ENCODE data around the gene CD33. TPM values are rescaled to one million over a fixed set of nuclear protein-coding genes. Genes with fewer than 3 reads are reported as not detected.

The CD33 gene
- total and polyA plus RNA-seq, 4 donors = 2.9 to 3.9 (median 2.9) TPM

DNA sequence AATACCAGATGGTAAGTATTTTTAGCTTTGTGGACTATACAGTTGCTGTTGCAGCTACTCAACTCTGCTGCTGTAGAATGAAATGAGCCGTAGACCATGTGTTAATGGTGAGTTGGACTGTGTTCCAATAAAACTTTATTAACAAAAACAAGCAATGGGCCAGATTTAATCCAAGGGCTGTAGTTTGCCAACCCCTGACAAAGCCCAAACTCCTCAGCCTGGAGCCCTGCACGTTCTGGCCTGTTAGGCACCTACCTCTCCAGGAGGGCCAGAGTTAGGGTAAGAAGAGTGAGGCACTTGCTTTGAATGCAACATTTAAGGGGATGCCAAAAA, 36.7 kb upstream of the CD33 start:
- no peaks in the 10 kb centered on the region for H3K4me1 ChIP-seq (ENCODE audit: control insufficient read depth, insufficient read depth, low read length)
- no peak for DNase-seq (ENCODE audit: low read depth in 4 of 6, low spot score in 6 of 6)
- no peak overlapping the region for H3K27ac ChIP-seq (ENCODE audit: low read depth, low read length)
- no peak overlapping the region for H3K4me3 ChIP-seq (ENCODE audit: low read depth, low read length)
- H3K9me3 ChIP-seq (ENCODE audit: control insufficient read depth, insufficient read depth, low read length) = no peaks in the 10 kb centered on the region
- WGBS (ENCODE audit: insufficient coverage) = no CpG with 5 or more reads among the region's 2 CpGs
- no peaks in the 10 kb centered on the region for H3K27me3 ChIP-seq (ENCODE audit: control insufficient read depth, insufficient read depth, low read length)
- H3K36me3 ChIP-seq (ENCODE audit: control insufficient read depth, insufficient read depth, low read length) = no peaks in the 10 kb centered on the region

DNA sequence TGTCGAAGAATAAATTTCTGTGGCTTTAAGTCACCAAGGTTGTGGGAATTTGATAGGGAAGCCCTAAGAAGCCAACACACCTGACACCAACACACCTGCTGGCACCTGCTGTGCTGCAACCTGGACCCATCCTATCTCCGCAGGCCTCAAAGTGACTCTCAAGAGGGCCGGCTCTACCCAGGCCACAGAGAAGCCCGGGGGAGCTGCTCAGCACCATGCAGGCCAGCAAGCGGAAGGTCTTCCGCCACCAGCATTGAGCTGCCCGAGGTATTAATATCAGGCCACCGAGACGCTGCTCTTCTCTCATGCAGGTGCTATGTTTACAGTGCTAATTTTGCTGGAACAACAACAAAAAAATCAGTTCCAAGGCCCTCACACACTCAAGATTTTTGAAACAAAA, 32.2 kb upstream of the CD33 start:
- no peak overlapping the region for H3K27ac ChIP-seq (ENCODE audit: low read depth, low read length)
- H3K27me3 ChIP-seq (ENCODE audit: control insufficient read depth, insufficient read depth, low read length) = no peaks in the 10 kb centered on the region
- no peaks in the 10 kb centered on the region for H3K9me3 ChIP-seq (ENCODE audit: control insufficient read depth, insufficient read depth, low read length)
- H3K4me3 ChIP-seq (ENCODE audit: low read depth, low read length) = no peak overlapping the region
- no peak for DNase-seq (ENCODE audit: low read depth in 4 of 6, low spot score in 6 of 6)
- WGBS (ENCODE audit: insufficient coverage) = 82% methylated on average over 8 of the region's 9 CpGs
- no peaks in the 10 kb centered on the region for H3K4me1 ChIP-seq (ENCODE audit: control insufficient read depth, insufficient read depth, low read length)
- H3K36me3 ChIP-seq (ENCODE audit: control insufficient read depth, insufficient read depth, low read length) = no peaks in the 10 kb centered on the region

DNA sequence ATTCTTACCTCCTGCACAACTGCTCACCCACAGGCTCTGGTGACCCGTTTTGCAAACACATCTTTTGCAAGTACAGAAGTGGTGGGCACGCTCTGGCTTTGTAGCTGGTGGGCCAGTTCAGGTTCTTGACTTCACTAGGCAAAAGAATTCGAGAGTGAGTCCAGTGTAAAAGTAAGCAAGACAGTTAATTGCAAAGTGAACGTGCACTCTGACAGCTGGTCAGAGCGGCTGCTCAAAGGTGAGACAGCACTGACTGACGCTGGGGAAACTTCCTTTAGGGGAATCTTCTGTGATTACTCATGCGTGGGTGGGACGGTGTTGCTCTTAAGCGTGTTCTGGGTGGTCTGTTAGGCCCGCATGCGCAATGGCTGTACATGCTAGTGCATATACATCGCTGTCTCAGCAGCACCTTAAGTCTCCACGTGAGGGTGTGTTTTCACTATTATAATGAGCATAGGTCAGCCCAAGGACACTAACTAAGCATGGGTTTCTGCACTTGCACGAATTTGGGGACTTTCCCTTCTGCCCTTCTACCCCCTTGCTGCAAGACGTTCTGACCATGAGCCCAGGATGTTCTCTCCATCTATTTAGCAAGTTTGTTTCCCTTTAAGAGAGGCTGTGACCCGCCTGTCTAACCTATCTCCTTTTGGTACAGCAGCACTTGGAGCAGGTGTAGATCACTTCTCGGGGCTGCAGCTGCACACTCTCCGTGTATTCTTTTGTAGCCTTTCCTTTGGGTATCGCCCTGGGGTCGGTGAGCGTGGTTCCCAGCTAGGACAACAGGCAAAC, 30.2 kb upstream of the CD33 start:
- no peak for DNase-seq (ENCODE audit: low read depth in 4 of 6, low spot score in 6 of 6)
- Histone ChIP-seq H3K9me3 (ENCODE audit: control insufficient read depth, insufficient read depth, low read length) (no peaks in the 10 kb centered on the region), H3K4me3 (ENCODE audit: low read depth, low read length) (no peak overlapping the region), H3K36me3 (ENCODE audit: control insufficient read depth, insufficient read depth, low read length) (no peaks in the 10 kb centered on the region), H3K27ac (ENCODE audit: low read depth, low read length) (no peak overlapping the region), H3K4me1 (ENCODE audit: control insufficient read depth, insufficient read depth, low read length) (no peaks in the 10 kb centered on the region), H3K27me3 (ENCODE audit: control insufficient read depth, insufficient read depth, low read length) (no peaks in the 10 kb centered on the region)
- WGBS (ENCODE audit: insufficient coverage) = 76% methylated on average over 13 of the region's 21 CpGs

DNA sequence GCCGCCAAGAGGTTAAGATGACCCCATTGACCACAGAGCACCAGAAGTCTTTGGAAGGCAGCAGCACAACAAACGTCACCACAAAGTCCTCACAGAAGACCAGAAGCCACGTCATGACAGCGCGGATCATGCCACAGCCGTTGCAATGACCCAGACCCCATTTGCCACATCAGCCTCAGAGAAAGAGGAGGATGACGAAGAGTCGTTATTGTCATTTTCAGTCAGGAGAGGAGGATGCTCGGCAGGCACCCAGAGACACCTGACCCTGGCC, 29.6 kb upstream of the CD33 start:
- DNase-seq (ENCODE audit: low read depth in 4 of 6, low spot score in 6 of 6) = no peak
- no peaks in the 10 kb centered on the region for H3K4me1 ChIP-seq (ENCODE audit: control insufficient read depth, insufficient read depth, low read length)
- no peak overlapping the region for H3K27ac ChIP-seq (ENCODE audit: low read depth, low read length)
- H3K27me3 ChIP-seq (ENCODE audit: control insufficient read depth, insufficient read depth, low read length) = no peaks in the 10 kb centered on the region
- WGBS (ENCODE audit: insufficient coverage) = 92% methylated on average over 9 of the region's 9 CpGs
- no peaks in the 10 kb centered on the region for H3K36me3 ChIP-seq (ENCODE audit: control insufficient read depth, insufficient read depth, low read length)
- H3K4me3 ChIP-seq (ENCODE audit: low read depth, low read length) = no peak overlapping the region
- H3K9me3 ChIP-seq (ENCODE audit: control insufficient read depth, insufficient read depth, low read length) = no peaks in the 10 kb centered on the region

DNA sequence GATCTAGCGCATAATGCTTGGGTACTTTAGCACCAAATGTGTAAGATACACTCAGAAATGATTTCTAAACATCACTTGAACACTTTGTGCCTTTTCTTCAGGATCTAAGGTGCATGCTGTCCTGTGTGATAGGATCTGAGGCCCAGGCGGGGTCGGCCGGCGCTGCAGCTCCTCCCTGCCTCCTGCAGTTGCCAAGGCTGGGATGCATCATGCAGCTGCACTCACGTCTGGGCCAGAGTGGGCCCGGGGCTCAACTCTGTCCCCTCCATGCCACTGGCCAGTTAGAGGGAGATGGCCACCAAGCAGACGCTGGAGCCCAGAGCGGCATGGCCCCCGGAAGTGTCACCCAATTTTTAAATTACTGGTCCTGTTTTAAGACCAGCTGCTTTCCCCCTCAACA, 29.3 kb upstream of the CD33 start:
- Histone ChIP-seq H3K36me3 (ENCODE audit: control insufficient read depth, insufficient read depth, low read length) (no peaks in the 10 kb centered on the region), H3K4me3 (ENCODE audit: low read depth, low read length) (no peak overlapping the region), H3K27me3 (ENCODE audit: control insufficient read depth, insufficient read depth, low read length) (no peaks in the 10 kb centered on the region), H3K4me1 (ENCODE audit: control insufficient read depth, insufficient read depth, low read length) (no peaks in the 10 kb centered on the region), H3K9me3 (ENCODE audit: control insufficient read depth, insufficient read depth, low read length) (no peaks in the 10 kb centered on the region), H3K27ac (ENCODE audit: low read depth, low read length) (no peak overlapping the region)
- DNase-seq (ENCODE audit: low read depth in 4 of 6, low spot score in 6 of 6) = no peak
- 93% methylated on average over 9 of the region's 10 CpGs for WGBS (ENCODE audit: insufficient coverage)

DNA sequence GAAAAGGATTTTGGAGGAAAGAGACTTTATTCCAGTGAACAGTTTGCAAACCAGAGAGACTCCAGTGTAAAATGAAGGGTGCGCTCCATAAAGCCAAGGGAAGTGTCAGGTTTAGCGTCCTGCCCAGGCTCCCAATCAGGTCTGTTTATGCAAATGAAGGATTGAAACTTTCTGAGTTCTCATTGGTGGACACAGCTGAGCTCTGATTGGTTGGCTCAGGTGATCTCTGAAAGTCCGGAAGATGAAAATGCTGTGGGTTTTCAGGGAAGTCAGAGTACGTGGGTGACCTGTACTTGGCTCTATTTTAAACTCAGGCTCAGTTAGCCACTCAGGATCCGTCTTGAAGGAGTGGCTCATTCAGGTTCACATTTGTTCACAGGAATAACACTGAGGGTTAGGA, 28.7 kb upstream of the CD33 start:
- Histone ChIP-seq H3K27me3 (ENCODE audit: control insufficient read depth, insufficient read depth, low read length) (no peaks in the 10 kb centered on the region), H3K4me3 (ENCODE audit: low read depth, low read length) (no peak overlapping the region), H3K4me1 (ENCODE audit: control insufficient read depth, insufficient read depth, low read length) (no peaks in the 10 kb centered on the region), H3K9me3 (ENCODE audit: control insufficient read depth, insufficient read depth, low read length) (no peaks in the 10 kb centered on the region), H3K36me3 (ENCODE audit: control insufficient read depth, insufficient read depth, low read length) (no peaks in the 10 kb centered on the region), H3K27ac (ENCODE audit: low read depth, low read length) (no peak overlapping the region)
- no peak for DNase-seq (ENCODE audit: low read depth in 4 of 6, low spot score in 6 of 6)
- WGBS (ENCODE audit: insufficient coverage) = 83% methylated on average over 4 of the region's 5 CpGs

DNA sequence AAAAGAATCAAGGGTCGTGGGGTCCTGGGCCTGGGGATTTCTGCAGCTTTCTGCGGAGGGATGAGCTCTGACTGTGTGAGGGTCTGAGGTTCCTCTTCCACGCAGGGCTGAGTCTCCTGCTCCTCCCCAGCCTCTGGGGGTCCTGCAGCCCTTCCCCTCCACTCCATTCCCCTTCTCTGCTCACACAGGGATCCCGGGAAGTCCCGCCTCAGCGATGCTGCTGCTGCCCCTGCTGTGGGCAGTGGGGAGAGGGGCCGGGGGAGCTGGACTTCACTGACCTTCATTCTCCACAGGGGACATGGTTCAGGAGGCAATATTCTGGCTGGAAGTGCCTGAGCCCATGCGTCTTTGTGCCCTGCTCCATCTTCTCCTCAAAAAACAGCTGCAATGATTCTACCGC, 26.2 kb upstream of the CD33 start:
- 78% methylated on average over 7 of the region's 9 CpGs for WGBS (ENCODE audit: insufficient coverage)
- no peaks in the 10 kb centered on the region for H3K27me3 ChIP-seq (ENCODE audit: control insufficient read depth, insufficient read depth, low read length)

DNA sequence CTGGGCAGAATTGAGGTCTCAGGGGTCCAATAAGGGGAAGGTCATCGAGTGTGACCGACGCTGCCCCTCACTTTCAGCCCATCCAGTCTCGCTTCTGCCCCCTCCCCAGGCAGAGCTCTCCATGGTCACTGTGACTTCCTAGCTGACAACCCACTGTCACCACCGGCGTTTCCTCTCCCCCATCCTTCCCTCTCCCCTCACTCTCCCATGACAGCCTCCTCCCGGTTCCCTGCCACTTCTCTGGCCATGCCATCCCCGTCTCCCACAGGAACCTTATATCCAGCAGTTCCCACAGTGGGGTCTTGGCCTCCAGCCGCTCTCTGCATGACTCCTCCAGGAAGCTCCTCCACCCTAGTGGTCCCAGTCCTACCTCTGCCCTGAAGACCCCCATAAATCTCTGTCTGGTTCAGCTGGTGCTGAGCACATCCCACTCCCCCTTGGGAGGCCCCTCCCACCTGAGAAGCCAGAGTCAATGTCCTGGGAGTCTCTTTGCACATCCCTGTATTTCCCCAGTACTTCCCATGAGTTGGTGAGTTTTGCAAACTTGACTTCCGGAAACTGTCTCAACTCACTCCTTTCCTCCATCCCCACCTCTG, 24.7 kb upstream of the CD33 start:
- Histone ChIP-seq H3K27me3 (ENCODE audit: control insufficient read depth, insufficient read depth, low read length) (no peaks in the 10 kb centered on the region), H3K27ac (ENCODE audit: low read depth, low read length) (no peak overlapping the region), H3K4me3 (ENCODE audit: low read depth, low read length) (no peak overlapping the region), H3K9me3 (ENCODE audit: control insufficient read depth, insufficient read depth, low read length) (no peaks in the 10 kb centered on the region), H3K4me1 (ENCODE audit: control insufficient read depth, insufficient read depth, low read length) (no peaks in the 10 kb centered on the region), H3K36me3 (ENCODE audit: control insufficient read depth, insufficient read depth, low read length) (no peaks in the 10 kb centered on the region)
- DNase-seq (ENCODE audit: low read depth in 4 of 6, low spot score in 6 of 6) = no peak
- WGBS (ENCODE audit: insufficient coverage) = 70% methylated on average over 8 of the region's 10 CpGs

More for the DNA sequence above, 26.2 kb upstream of the CD33 start:
- H3K4me1 ChIP-seq (ENCODE audit: control insufficient read depth, insufficient read depth, low read length) = no peaks in the 10 kb centered on the region
- no peaks in the 10 kb centered on the region for H3K36me3 ChIP-seq (ENCODE audit: control insufficient read depth, insufficient read depth, low read length)
- no peak overlapping the region for H3K27ac ChIP-seq (ENCODE audit: low read depth, low read length)
- H3K4me3 ChIP-seq (ENCODE audit: low read depth, low read length) = no peak overlapping the region
- no peak for DNase-seq (ENCODE audit: low read depth in 4 of 6, low spot score in 6 of 6)
- no peaks in the 10 kb centered on the region for H3K9me3 ChIP-seq (ENCODE audit: control insufficient read depth, insufficient read depth, low read length)

DNA sequence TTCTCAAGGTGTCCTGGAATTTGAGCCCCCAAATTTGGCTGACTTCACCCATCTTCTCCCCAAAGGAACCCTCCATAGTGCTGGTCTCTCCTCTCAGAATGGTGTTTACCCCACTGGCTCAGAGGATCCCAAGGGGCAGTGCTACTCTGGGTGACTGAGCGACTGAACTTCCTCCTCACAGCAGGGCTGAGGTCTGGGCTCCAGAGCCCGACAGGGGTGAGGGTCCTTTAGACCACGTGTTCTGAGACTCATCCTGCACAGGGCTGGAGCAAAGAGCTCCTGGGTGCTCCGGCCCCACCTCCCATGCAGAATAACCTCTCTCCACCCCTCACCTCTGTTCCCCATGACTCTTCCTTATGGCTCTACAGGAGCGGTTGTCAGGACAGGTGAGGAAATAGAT, 23.2 kb upstream of the CD33 start:
- no peaks in the 10 kb centered on the region for H3K36me3 ChIP-seq (ENCODE audit: control insufficient read depth, insufficient read depth, low read length)
- no peaks in the 10 kb centered on the region for H3K9me3 ChIP-seq (ENCODE audit: control insufficient read depth, insufficient read depth, low read length)
- H3K27me3 ChIP-seq (ENCODE audit: control insufficient read depth, insufficient read depth, low read length) = no peaks in the 10 kb centered on the region
- WGBS (ENCODE audit: insufficient coverage) = 61% methylated on average over 3 of the region's 5 CpGs
- DNase-seq (ENCODE audit: low read depth in 4 of 6, low spot score in 6 of 6) = no peak
- no peak overlapping the region for H3K4me3 ChIP-seq (ENCODE audit: low read depth, low read length)
- H3K27ac ChIP-seq (ENCODE audit: low read depth, low read length) = no peak overlapping the region
- H3K4me1 ChIP-seq (ENCODE audit: control insufficient read depth, insufficient read depth, low read length) = no peaks in the 10 kb centered on the region

DNA sequence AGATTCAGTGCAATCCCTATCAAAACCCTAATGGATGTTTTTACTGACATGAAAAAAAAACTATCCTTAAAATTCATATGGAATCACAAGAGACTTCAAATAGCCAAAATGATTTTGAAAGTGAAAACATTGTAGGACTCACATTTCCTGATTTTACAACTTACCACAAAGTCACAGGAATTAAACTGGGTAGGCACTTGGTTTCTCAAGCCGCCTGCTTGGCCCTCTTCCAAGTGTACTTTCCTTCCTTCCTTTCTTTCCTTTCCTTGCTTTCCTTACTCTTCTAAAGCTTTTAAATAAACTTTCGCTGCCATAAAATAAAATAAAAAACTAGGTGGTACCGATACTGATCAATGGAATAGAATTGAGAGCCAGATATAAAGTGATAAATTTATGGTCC, 21.0 kb upstream of the CD33 start:
- H3K27ac ChIP-seq (ENCODE audit: low read depth, low read length) = no peak overlapping the region
- no peaks in the 10 kb centered on the region for H3K9me3 ChIP-seq (ENCODE audit: control insufficient read depth, insufficient read depth, low read length)
- DNase-seq (ENCODE audit: low read depth in 4 of 6, low spot score in 6 of 6) = no peak
- WGBS (ENCODE audit: insufficient coverage) = no CpG with 5 or more reads among the region's 3 CpGs
- no peaks in the 10 kb centered on the region for H3K27me3 ChIP-seq (ENCODE audit: control insufficient read depth, insufficient read depth, low read length)
- H3K4me1 ChIP-seq (ENCODE audit: control insufficient read depth, insufficient read depth, low read length) = no peaks in the 10 kb centered on the region
- no peak overlapping the region for H3K4me3 ChIP-seq (ENCODE audit: low read depth, low read length)
- no peaks in the 10 kb centered on the region for H3K36me3 ChIP-seq (ENCODE audit: control insufficient read depth, insufficient read depth, low read length)

Measured in spinal cord (tissue), 10 donors.